Loucy (cell line): Measurements from ENCODE around the gene SLC19A3.

Experiments
- H2AFZ ChIP-seq: fragments of 200-600 bp; sonication (generic); 2 replicates; pipeline ENCODE4 v1.6.0; 2016; ENCODE audit warnings: antibody characterized with exemption, mild to moderate bottlenecking, low read length, moderate library complexity
- H3F3A ChIP-seq: fragments of 200-600 bp; 2 replicates; pipeline ENCODE4 v1.6.0; 2016; ENCODE audit warnings: antibody characterized with exemption, low read depth, mild to moderate bottlenecking
- H3K27me3 ChIP-seq: fragments of 200-600 bp; sonication (generic); 2 replicates; pipeline ENCODE4 v1.6.1; 2014; ENCODE audit warnings: low read length, mild to moderate bottlenecking; ENCODE audit not compliant: insufficient read depth, poor library complexity, severe bottlenecking
- H3K36me3 ChIP-seq: fragments of 200-600 bp; sonication (generic); 2 replicates; pipeline ENCODE4 v1.6.1; 2016; ENCODE audit warnings: low read length; ENCODE audit not compliant: insufficient read depth
- H3K4me1 ChIP-seq: fragments of 200-600 bp; sonication (generic); 2 replicates; pipeline ENCODE4 v1.5.1; 2014; ENCODE audit warnings: low read length, mild to moderate bottlenecking; ENCODE audit not compliant: insufficient read depth, poor library complexity, severe bottlenecking
- H3K4me2 ChIP-seq: fragments of 200-600 bp; sonication (generic); 2 replicates; pipeline ENCODE4 v1.6.0; 2014; ENCODE audit warnings: antibody characterized with exemption, low read length, low read depth, mild to moderate bottlenecking; ENCODE audit not compliant: poor library complexity, severe bottlenecking
- H3K4me3 ChIP-seq: fragments of 200-600 bp; sonication (generic); 2 replicates; pipeline ENCODE4 v1.5.1; 2014; ENCODE audit warnings: low read length, mild to moderate bottlenecking, mixed read lengths; ENCODE audit not compliant: poor library complexity, severe bottlenecking
- H3K79me2 ChIP-seq: fragments of 200-600 bp; sonication (generic); 2 replicates; pipeline ENCODE4 v1.6.1; 2014; ENCODE audit warnings: low read length; ENCODE audit not compliant: insufficient read depth
- H3K9ac ChIP-seq: fragments of 200-600 bp; sonication (generic); 2 replicates; pipeline ENCODE4 v1.6.0; 2014; ENCODE audit warnings: mild to moderate bottlenecking, low read depth, low read length, moderate library complexity; ENCODE audit not compliant: poor library complexity, severe bottlenecking
- H3K9me2 ChIP-seq: fragments of 200-600 bp; sonication (generic); replicated peaks from 2 replicates; pipeline ENCODE4 v1.6.1; 2016; ENCODE audit warnings: low read depth, low read length, mixed read lengths
- H3K9me3 ChIP-seq: fragments of 200-600 bp; sonication (generic); 2 replicates; pipeline ENCODE4 v1.6.1; 2014; ENCODE audit warnings: mild to moderate bottlenecking, antibody characterized with exemption, low read length, low read depth; ENCODE audit not compliant: insufficient read depth
- H4K20me1 ChIP-seq: fragments of 200-600 bp; sonication (generic); 2 replicates; pipeline ENCODE4 v1.6.0; 2014; ENCODE audit warnings: antibody characterized with exemption, low read length, mild to moderate bottlenecking; ENCODE audit not compliant: insufficient read depth, poor library complexity, severe bottlenecking
- EZH2phosphoT487 ChIP-seq: fragments of 200-600 bp; IDR thresholded peaks from 2 replicates; pipeline ENCODE4 v1.6.1; 2018; ENCODE audit warnings: antibody characterized with exemption, mild to moderate bottlenecking, moderate library complexity, borderline replicate concordance
- TF ChIP-seq, protein P1 (sequence below): fragments of 200-600 bp; sonication (generic); conservative IDR thresholded peaks from 2 replicates; pipeline ENCODE4 v1.5.1; 2014; ENCODE audit warnings: mild to moderate bottlenecking, antibody characterized with exemption, low read length

The SLC19A3 gene

DNA sequence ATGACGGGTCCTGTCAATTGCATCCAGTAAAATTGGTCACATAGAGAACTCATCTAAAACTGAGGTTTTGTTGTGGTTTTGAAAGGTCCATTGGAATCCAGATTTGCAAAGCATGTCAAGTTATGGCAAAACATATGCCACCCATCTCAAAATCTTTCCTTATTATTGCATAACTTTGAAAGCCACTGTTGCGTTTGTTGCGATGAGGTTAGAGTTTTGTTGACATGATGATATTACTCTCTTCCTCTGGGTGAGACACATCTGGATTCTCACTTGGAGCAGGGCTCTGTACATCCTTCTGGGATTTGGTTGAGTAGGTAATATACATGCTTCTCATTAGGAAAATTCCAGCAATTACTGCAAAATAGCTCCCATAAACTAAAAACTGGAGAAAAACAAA is 30.6 kb downstream of the SLC19A3 start:
- Histone ChIP-seq H3K4me2 (no peak overlapping the region), H2AFZ (no peak overlapping the region), H3K9me2 (no peaks in the 10 kb centered on the region), H3K9me3 (no peaks in the 10 kb centered on the region), H3K9ac (no peak overlapping the region), H3K4me3 (no peak overlapping the region), H3F3A (no peaks in the 10 kb centered on the region), H3K36me3 (no peaks in the 10 kb centered on the region), H4K20me1 (no peaks in the 10 kb centered on the region), H3K4me1 (no peaks in the 10 kb centered on the region), H3K79me2 (no peaks in the 10 kb centered on the region), H3K27me3 (no peaks in the 10 kb centered on the region)
- no peak for TF ChIP-seq EZH2phosphoT487
- TF ChIP-seq, protein P1, sequence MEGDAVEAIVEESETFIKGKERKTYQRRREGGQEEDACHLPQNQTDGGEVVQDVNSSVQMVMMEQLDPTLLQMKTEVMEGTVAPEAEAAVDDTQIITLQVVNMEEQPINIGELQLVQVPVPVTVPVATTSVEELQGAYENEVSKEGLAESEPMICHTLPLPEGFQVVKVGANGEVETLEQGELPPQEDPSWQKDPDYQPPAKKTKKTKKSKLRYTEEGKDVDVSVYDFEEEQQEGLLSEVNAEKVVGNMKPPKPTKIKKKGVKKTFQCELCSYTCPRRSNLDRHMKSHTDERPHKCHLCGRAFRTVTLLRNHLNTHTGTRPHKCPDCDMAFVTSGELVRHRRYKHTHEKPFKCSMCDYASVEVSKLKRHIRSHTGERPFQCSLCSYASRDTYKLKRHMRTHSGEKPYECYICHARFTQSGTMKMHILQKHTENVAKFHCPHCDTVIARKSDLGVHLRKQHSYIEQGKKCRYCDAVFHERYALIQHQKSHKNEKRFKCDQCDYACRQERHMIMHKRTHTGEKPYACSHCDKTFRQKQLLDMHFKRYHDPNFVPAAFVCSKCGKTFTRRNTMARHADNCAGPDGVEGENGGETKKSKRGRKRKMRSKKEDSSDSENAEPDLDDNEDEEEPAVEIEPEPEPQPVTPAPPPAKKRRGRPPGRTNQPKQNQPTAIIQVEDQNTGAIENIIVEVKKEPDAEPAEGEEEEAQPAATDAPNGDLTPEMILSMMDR: no peak

DNA sequence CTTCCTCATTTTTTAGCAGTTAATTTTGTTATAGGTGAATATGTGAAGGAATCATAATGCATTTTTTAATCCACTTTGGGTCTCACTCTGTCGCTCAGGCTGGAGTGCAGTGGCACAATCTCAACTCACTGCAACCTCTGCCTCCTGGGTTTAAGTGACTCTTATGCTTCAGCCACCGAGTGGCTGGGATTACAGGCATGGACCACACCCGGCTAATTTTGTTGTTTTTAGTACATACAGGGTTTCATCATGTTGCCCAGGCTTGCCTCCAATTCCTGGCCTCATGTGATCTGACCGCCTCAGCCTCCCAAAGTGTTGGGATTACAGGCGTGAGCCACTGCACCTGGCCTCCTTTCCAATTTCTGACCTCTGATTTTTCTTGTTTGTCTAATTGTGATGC is 33.6 kb downstream of the SLC19A3 start:
- no peaks in the 10 kb centered on the region for H3K9me2 ChIP-seq
- H3K9me3 ChIP-seq: no peaks in the 10 kb centered on the region
- H3F3A ChIP-seq: no peaks in the 10 kb centered on the region
- no peak overlapping the region for H2AFZ ChIP-seq
- no peaks in the 10 kb centered on the region for H3K4me1 ChIP-seq
- H4K20me1 ChIP-seq: no peaks in the 10 kb centered on the region
- no peaks in the 10 kb centered on the region for H3K27me3 ChIP-seq
- H3K79me2 ChIP-seq: no peaks in the 10 kb centered on the region
- H3K9ac ChIP-seq: no peak overlapping the region
- TF ChIP-seq, protein P1: no peak
- no peak for TF ChIP-seq EZH2phosphoT487
- no peaks in the 10 kb centered on the region for H3K36me3 ChIP-seq
- no peak overlapping the region for H3K4me3 ChIP-seq
- no peak overlapping the region for H3K4me2 ChIP-seq

DNA sequence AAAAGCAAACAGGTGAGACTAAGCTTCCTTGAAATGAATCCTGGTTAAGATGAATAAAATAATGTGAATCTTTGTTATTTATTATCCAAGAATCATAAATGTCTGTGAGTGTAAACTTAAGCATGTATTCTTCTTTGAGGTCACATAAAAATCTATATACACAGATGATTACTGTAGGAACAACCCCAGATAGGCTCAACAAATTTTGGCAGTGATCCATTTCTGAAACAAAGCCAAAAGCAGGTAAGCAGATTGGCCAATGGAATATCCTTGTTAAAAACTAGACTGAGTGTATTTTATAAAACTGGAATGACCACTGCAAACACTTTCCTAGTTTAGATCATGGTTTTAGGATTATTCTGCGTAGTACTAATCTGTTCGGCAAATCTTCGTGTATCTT is 39.9 kb downstream of the SLC19A3 start:
- Histone ChIP-seq H3K4me2 (no peak overlapping the region), H3F3A (no peaks in the 10 kb centered on the region), H4K20me1 (no peaks in the 10 kb centered on the region), H3K27me3 (no peaks in the 10 kb centered on the region), H3K79me2 (no peaks in the 10 kb centered on the region), H3K4me3 (no peak overlapping the region), H3K9ac (no peak overlapping the region), H2AFZ (no peak overlapping the region), H3K4me1 (no peaks in the 10 kb centered on the region), H3K9me3 (no peaks in the 10 kb centered on the region), H3K9me2 (no peaks in the 10 kb centered on the region), H3K36me3 (no peaks in the 10 kb centered on the region)
- TF ChIP-seq, protein P1: no peak
